Nephron (organoid): Measurements from ENCODE around the gene NOC3L.

ENCODE experiments used
- H3K27ac Mint-ChIP-seq, 3 experiments: 2 replicates each; pipeline ENCODE4 v1.8.0; 2020; ENCODE audit warnings: mixed read lengths in 3 of 3, mild to moderate bottlenecking in 2 of 3, moderate library complexity in 1 of 3
- H3K27me3 Mint-ChIP-seq: 2 replicates; pipeline ENCODE4 v1.8.0; 2021; ENCODE audit warnings: low read depth, mild to moderate bottlenecking, moderate library complexity, mixed read lengths
- H3K36me3 Mint-ChIP-seq: 2 replicates; pipeline ENCODE4 v1.8.0; 2020; ENCODE audit warnings: low read depth, mixed read lengths
- H3K4me1 Mint-ChIP-seq: 2 replicates; pipeline ENCODE4 v1.8.0; 2020; ENCODE audit warnings: mixed read lengths
- H3K4me3 Mint-ChIP-seq, 3 experiments: 2 replicates each; pipeline ENCODE4 v1.8.0; 2020; ENCODE audit warnings: mild to moderate bottlenecking in 3 of 3, mixed read lengths in 3 of 3, moderate library complexity in 2 of 3
- H3K9me3 Mint-ChIP-seq: 2 replicates; pipeline ENCODE4 v1.8.0; 2020; ENCODE audit warnings: mixed read lengths
- TF ChIP-seq, protein P1 (sequence below), 3 experiments: fragments of 200-600 bp; sonication (generic); IDR thresholded peaks; one replicate each; pipeline ENCODE4 v1.5.0; 2021; ENCODE audit warnings: antibody characterized with exemption in 3 of 3; ENCODE audit not compliant: unreplicated experiment in 3 of 3

Gene NOC3L

DNA sequence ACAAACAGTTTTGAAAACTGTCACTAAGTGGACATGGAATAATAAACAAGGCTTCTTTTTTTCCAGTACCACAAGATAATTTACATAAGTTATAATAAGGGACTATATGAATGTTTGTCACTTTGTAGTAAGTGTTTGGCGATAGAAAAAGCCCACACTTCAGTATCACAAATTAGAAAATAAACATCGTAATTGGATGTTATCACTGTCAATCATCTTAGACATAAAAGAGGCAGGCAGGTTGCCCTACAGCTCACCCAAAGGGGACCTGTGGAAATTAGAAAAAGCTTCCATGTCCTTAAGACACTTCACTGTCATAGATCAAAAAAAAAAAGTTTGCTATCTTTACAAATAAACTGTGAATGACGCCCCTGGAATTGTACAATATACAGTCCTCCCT is 3.6 kb upstream of the NOC3L start:
- TF ChIP-seq, protein P1, sequence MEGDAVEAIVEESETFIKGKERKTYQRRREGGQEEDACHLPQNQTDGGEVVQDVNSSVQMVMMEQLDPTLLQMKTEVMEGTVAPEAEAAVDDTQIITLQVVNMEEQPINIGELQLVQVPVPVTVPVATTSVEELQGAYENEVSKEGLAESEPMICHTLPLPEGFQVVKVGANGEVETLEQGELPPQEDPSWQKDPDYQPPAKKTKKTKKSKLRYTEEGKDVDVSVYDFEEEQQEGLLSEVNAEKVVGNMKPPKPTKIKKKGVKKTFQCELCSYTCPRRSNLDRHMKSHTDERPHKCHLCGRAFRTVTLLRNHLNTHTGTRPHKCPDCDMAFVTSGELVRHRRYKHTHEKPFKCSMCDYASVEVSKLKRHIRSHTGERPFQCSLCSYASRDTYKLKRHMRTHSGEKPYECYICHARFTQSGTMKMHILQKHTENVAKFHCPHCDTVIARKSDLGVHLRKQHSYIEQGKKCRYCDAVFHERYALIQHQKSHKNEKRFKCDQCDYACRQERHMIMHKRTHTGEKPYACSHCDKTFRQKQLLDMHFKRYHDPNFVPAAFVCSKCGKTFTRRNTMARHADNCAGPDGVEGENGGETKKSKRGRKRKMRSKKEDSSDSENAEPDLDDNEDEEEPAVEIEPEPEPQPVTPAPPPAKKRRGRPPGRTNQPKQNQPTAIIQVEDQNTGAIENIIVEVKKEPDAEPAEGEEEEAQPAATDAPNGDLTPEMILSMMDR (IDR thresholded peaks at IDR 0.05; ENCODE audit: unreplicated experiment in 3 of 3): no peak

GRCh38 chr10:94364482-94364881 is 1.7 kb upstream of the NOC3L start:
- Mint-ChIP-seq H3K36me3 (peaks cover 9% of the 10 kb centered on the region), H3K27me3 (peaks cover 5% of the 10 kb centered on the region), H3K4me3 (peak overlapping the region; percentile 45 to 82 (median 67)), H3K27ac (peak overlapping the region in 2 of 3 experiments; percentile 5 to 28), H3K4me1 (peaks cover 26% of the 10 kb centered on the region), H3K9me3 (no peaks in the 10 kb centered on the region)
- TF ChIP-seq, protein P1 (IDR thresholded peaks at IDR 0.05; ENCODE audit: unreplicated experiment in 3 of 3): no peak

More for the DNA sequence above, 3.6 kb upstream of the NOC3L start:
- H3K36me3 Mint-ChIP-seq: no peaks in the 10 kb centered on the region
- no peak overlapping the region for H3K27ac Mint-ChIP-seq
- peaks cover 13% of the 10 kb centered on the region for H3K4me1 Mint-ChIP-seq
- H3K4me3 Mint-ChIP-seq: no peak overlapping the region
- H3K27me3 Mint-ChIP-seq: peaks cover 5% of the 10 kb centered on the region
- H3K9me3 Mint-ChIP-seq: no peaks in the 10 kb centered on the region

DNA sequence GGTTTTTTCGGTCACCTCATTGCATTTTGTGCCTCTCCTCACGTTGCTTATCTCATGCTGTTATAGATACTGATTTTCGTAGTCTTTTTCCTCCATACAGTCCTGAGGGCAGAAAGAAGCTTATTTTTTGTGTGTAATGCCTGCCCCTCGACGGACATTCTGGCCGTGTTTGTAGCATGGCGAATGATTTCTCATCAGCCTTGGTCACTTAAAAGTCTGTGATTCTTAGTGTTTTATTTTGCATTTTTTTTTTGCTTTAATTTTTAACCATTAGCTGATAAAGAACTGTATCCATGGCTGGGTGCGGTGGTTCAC is 469 bp upstream of the NOC3L start:
- H3K36me3 Mint-ChIP-seq: peaks cover 17% of the 10 kb centered on the region

DNA sequence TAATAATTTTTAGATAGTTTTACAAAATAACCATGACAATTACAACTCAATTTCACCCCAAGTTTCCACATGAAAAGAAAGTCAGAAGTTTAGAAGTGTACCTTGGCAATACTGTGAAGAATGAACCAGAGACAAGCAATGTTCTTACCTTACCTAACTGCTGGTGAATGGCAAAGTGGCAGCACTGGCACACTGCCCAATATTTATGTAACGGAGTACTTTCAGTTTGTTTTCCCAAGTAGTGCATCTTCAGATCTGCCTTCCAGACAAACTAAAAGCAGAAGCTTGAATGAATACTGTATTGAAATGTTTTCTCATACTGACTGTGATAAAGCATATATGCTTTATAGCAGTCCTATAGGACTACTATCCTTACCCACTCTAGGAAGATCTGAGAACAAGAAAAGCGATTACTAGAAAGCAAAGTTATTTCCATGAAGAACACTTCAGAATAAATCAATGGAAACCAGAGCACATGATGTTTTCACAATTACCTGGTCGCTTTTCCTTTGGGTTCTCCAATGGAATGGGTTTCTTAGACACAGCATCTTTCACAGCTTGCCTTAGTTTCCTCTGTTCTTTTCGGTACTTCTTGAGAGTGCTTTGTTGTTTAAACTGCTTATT is 1.5 kb downstream of the NOC3L start:
- Mint-ChIP-seq H3K27me3 (peaks cover 5% of the 10 kb centered on the region), H3K36me3 (peaks cover 34% of the 10 kb centered on the region), H3K4me3 (peak overlapping the region; percentile 91 to 99 (median 97)), H3K27ac (no peak overlapping the region), H3K4me1 (peaks cover 32% of the 10 kb centered on the region), H3K9me3 (no peaks in the 10 kb centered on the region)
- TF ChIP-seq, protein P1 (IDR thresholded peaks at IDR 0.05; ENCODE audit: unreplicated experiment in 3 of 3): no peak

More for the DNA sequence above, 469 bp upstream of the NOC3L start:
- TF ChIP-seq, protein P1 (IDR thresholded peaks at IDR 0.05; ENCODE audit: unreplicated experiment in 3 of 3): peak in 2 of 3 experiments; percentile 44 to 47
- H3K27me3 Mint-ChIP-seq: peaks cover 5% of the 10 kb centered on the region
- H3K9me3 Mint-ChIP-seq: no peaks in the 10 kb centered on the region
- peaks cover 32% of the 10 kb centered on the region for H3K4me1 Mint-ChIP-seq
- peak overlapping the region; percentile 91 to 99 (median 97) for H3K4me3 Mint-ChIP-seq
- peak overlapping the region; percentile 85 to 90 (median 90) for H3K27ac Mint-ChIP-seq

DNA sequence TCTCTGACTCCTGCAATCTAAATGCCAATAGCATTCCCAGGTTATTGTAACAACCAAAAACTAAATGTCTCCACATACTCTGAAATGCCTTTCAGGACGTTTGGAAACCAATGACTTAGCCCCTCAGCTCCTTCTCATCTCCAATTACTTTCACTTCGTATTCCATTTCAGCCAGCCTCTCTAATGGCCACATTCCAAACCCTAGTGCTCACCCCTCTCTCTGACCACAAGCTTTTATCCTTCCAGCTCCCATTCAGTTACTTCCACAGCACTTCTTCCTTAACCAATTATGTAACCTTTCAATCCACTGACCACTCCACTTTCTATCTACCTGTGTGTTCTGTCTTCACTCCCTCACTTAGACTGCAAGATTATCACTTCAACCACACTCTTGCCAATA is 4.3 kb downstream of the NOC3L start:
- TF ChIP-seq, protein P1 (IDR thresholded peaks at IDR 0.05; ENCODE audit: unreplicated experiment in 3 of 3): no peak
- peaks cover 32% of the 10 kb centered on the region for H3K4me1 Mint-ChIP-seq
- peaks cover 47% of the 10 kb centered on the region for H3K36me3 Mint-ChIP-seq
- H3K9me3 Mint-ChIP-seq: no peaks in the 10 kb centered on the region
- no peak overlapping the region for H3K4me3 Mint-ChIP-seq
- no peak overlapping the region for H3K27ac Mint-ChIP-seq
- H3K27me3 Mint-ChIP-seq: no peaks in the 10 kb centered on the region

DNA sequence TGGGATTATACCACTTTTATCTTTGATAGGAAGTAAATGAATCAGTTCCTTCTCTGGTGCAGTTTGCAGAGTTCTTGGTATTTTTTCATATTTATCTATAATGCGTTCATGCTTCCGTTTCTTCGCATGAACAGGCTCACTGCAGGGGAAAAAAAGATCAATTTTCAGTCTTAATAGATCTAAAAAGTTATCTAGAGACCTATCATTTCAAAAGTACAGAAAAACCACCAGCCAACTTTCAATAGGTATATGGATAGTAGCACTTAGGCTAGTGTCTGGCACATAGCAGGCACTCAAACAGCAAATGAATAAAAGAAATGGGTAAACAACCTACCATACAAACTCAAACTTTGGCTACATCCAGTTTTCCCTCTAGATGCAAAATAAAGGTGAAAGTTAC is 5.5 kb downstream of the NOC3L start:
- Mint-ChIP-seq H3K9me3 (no peaks in the 10 kb centered on the region), H3K27ac (no peak overlapping the region), H3K4me3 (no peak overlapping the region), H3K27me3 (no peaks in the 10 kb centered on the region), H3K4me1 (peaks cover 27% of the 10 kb centered on the region), H3K36me3 (peaks cover 56% of the 10 kb centered on the region)
- TF ChIP-seq, protein P1 (IDR thresholded peaks at IDR 0.05; ENCODE audit: unreplicated experiment in 3 of 3): no peak
